IMR-90 (cell line): Measurements from ENCODE around the gene MCF2L. TPM values are rescaled to one million over a fixed set of nuclear protein-coding genes. Genes with fewer than 3 reads are reported as not detected.

Source experiments
- ATAC-seq: fragments of 200-7000 bp; cut with Tn5 transposase; 2 replicates; pipeline ENCODE4 v1.9.1; 2020; ENCODE audit warnings: low read depth, mild to moderate bottlenecking, moderate library complexity
- BruUV-seq: library from RNA; stranded (reverse); fragments of 400-500 nt; replicated peaks from 2 replicates; lab custom pipeline; 2021; lab: Mats Ljungman, UMichigan
- CTCF ChIA-PET: fragments of 300-600 bp; formaldehyde crosslinking; extraction: SDS; loops from one replicate; lab custom pipeline; 2021; ENCODE audit warnings: antibody characterized with exemption; lab: Yijun Ruan, JAX
- POLR2A ChIA-PET: fragments of 300-600 bp; sonication (Branson Sonifier 250); formaldehyde crosslinking; loops from one replicate; lab custom pipeline; 2022; ENCODE audit warnings: antibody characterized with exemption; ENCODE audit not compliant: unreplicated experiment; lab: Charles Lee
- DNase-seq: peaks from one replicate; pipeline ENCODE4 v3.0.0; 2013
- H2AFZ ChIP-seq: replicated peaks from 2 replicates; pipeline ENCODE3; 2013; ENCODE audit warnings: low read length, mild to moderate bottlenecking; ENCODE audit not compliant: poor library complexity
- H2AK5ac ChIP-seq: 2 replicates; pipeline ENCODE4 v1.6.1; 2013; ENCODE audit warnings: low read depth, low read length, inconsistent platforms
- H2AK9ac ChIP-seq: replicated peaks from 2 replicates; pipeline ENCODE3; 2013; ENCODE audit warnings: mild to moderate bottlenecking, low read depth, low read length, moderate library complexity; ENCODE audit not compliant: poor library complexity
- H2BK120ac ChIP-seq: 2 replicates; pipeline ENCODE4 v1.6.1; 2013; ENCODE audit warnings: low read depth, low read length, inconsistent platforms
- H2BK15ac ChIP-seq: 3 replicates; pipeline ENCODE4 v1.6.1; 2013; ENCODE audit warnings: low read depth, low read length, inconsistent platforms
- H2BK20ac ChIP-seq: 2 replicates; pipeline ENCODE4 v1.6.1; 2013; ENCODE audit warnings: low read depth, mild to moderate bottlenecking, inconsistent platforms, low read length, moderate library complexity
- H2BK5ac ChIP-seq: 2 replicates; pipeline ENCODE4 v1.6.1; 2013; ENCODE audit warnings: mild to moderate bottlenecking, low read depth, low read length, inconsistent platforms; ENCODE audit not compliant: poor library complexity, severe bottlenecking
- H3K14ac ChIP-seq: replicated peaks from 2 replicates; pipeline ENCODE4 v1.6.1; 2013; ENCODE audit warnings: low read depth, low read length, inconsistent platforms
- H3K18ac ChIP-seq: 2 replicates; pipeline ENCODE4 v1.6.1; 2013; ENCODE audit warnings: low read depth, low read length, control low read depth
- H3K23ac ChIP-seq: 2 replicates; pipeline ENCODE4 v1.6.1; 2013; ENCODE audit warnings: low read depth, low read length, inconsistent platforms
- H3K27ac ChIP-seq: 2 replicates; pipeline ENCODE4 v1.5.1; 2013; ENCODE audit warnings: mild to moderate bottlenecking, control low read depth, low read length; ENCODE audit not compliant: insufficient read depth
- H3K27me3 ChIP-seq: 2 replicates; pipeline ENCODE4 v1.6.1; 2013; ENCODE audit warnings: low read length; ENCODE audit not compliant: control insufficient read depth, insufficient read depth
- H3K36me3 ChIP-seq: 2 replicates; pipeline ENCODE4 v1.6.1; 2013; ENCODE audit warnings: low read length, mixed read lengths; ENCODE audit not compliant: control insufficient read depth, insufficient read depth
- H3K4ac ChIP-seq: 2 replicates; pipeline ENCODE4 v1.6.1; 2013; ENCODE audit warnings: low read depth, low read length, inconsistent platforms
- H3K4me1 ChIP-seq: 2 replicates; pipeline ENCODE4 v1.6.1; 2013; ENCODE audit warnings: low read length, mixed read lengths; ENCODE audit not compliant: control insufficient read depth, insufficient read depth
- H3K4me2 ChIP-seq: 2 replicates; pipeline ENCODE4 v1.6.1; 2013; ENCODE audit warnings: low read depth, mild to moderate bottlenecking, control low read depth, low read length, moderate library complexity
- H3K4me3 ChIP-seq: 2 replicates; pipeline ENCODE4 v1.5.1; 2013; ENCODE audit warnings: low read depth, mild to moderate bottlenecking, control low read depth, low read length, moderate library complexity; ENCODE audit not compliant: insufficient read depth
- H3K56ac ChIP-seq: 2 replicates; pipeline ENCODE4 v1.6.1; 2013; ENCODE audit warnings: low read length, inconsistent platforms; ENCODE audit not compliant: insufficient read depth; ENCODE audit errors: extremely low read depth
- H3K79me1 ChIP-seq, 2 experiments: 2 replicates each; pipeline ENCODE4 v1.6.1; 2013; ENCODE audit warnings: low read length in 2 of 2, inconsistent platforms in 1 of 2, low read depth in 1 of 2
- H3K9ac ChIP-seq: 2 replicates; pipeline ENCODE4 v1.6.1; 2013; ENCODE audit warnings: low read depth, low read length, control low read depth
- H3K9me1 ChIP-seq: 2 replicates; pipeline ENCODE4 v1.6.1; 2013; ENCODE audit warnings: low read length, inconsistent platforms; ENCODE audit not compliant: insufficient read depth
- H3K9me3 ChIP-seq: 2 replicates; pipeline ENCODE4 v1.6.1; 2013; ENCODE audit warnings: low read length; ENCODE audit not compliant: control insufficient read depth, insufficient read depth
- H4K20me1 ChIP-seq: 2 replicates; pipeline ENCODE4 v1.6.1; 2013; ENCODE audit warnings: low read length, inconsistent platforms; ENCODE audit not compliant: insufficient read depth
- H4K5ac ChIP-seq: 2 replicates; pipeline ENCODE4 v1.6.1; 2013; ENCODE audit warnings: mild to moderate bottlenecking, low read depth, low read length, control low read depth
- H4K8ac ChIP-seq, 2 experiments: 2 replicates each; pipeline ENCODE4 v1.6.1; 2013; ENCODE audit warnings: low read depth in 2 of 2, low read length in 2 of 2, control low read depth in 1 of 2, inconsistent platforms in 1 of 2
- H4K91ac ChIP-seq: 2 replicates; pipeline ENCODE4 v1.6.1; 2013; ENCODE audit warnings: low read depth, low read length, inconsistent platforms; ENCODE audit not compliant: insufficient read depth
- BHLHE40 ChIP-seq: fragments of 150-350 bp; IDR thresholded peaks from 2 replicates; pipeline ENCODE4 v1.6.1; 2016; ENCODE audit warnings: mild to moderate bottlenecking, low read depth, low read length
- CEBPB ChIP-seq: IDR thresholded peaks from 2 replicates; pipeline ENCODE4 v1.6.1; 2012; ENCODE audit warnings: low read depth, low read length, improper control_type of control experiment
- CHD1 ChIP-seq: IDR thresholded peaks from 2 replicates; pipeline ENCODE4 v1.6.1; 2012; ENCODE audit warnings: low read depth, low read length, improper control_type of control experiment
- CTCF ChIP-seq: conservative IDR thresholded peaks from 2 replicates; pipeline ENCODE4 v1.5.1; 2012; ENCODE audit warnings: mild to moderate bottlenecking, low read depth, low read length, improper control_type of control experiment
- FOS ChIP-seq: fragments of 150-350 bp; IDR thresholded peaks from 2 replicates; pipeline ENCODE4 v1.6.1; 2016; ENCODE audit warnings: low read depth, low read length
- MAFK ChIP-seq: IDR thresholded peaks from 2 replicates; pipeline ENCODE4 v1.6.1; 2012; ENCODE audit warnings: low read depth, low read length, improper control_type of control experiment
- MAZ ChIP-seq: IDR thresholded peaks from 2 replicates; pipeline ENCODE4 v1.6.1; 2012; ENCODE audit warnings: low read depth, mild to moderate bottlenecking, low read length, improper control_type of control experiment, moderate library complexity, borderline replicate concordance
- MXI1 ChIP-seq: IDR thresholded peaks from 2 replicates; pipeline ENCODE4 v1.6.1; 2012; ENCODE audit warnings: low read depth, mild to moderate bottlenecking, low read length, moderate library complexity, borderline replicate concordance
- NFE2L2 ChIP-seq: fragments of 150-350 bp; IDR thresholded peaks from 2 replicates; pipeline ENCODE4 v1.6.1; 2016; ENCODE audit warnings: low read depth, mild to moderate bottlenecking, low read length
- POLR2A ChIP-seq: IDR thresholded peaks from 2 replicates; pipeline ENCODE4 v1.6.1; 2012; ENCODE audit warnings: mild to moderate bottlenecking, low read depth, low read length
- RCOR1 ChIP-seq: IDR thresholded peaks from 2 replicates; pipeline ENCODE4 v1.6.1; 2012; ENCODE audit warnings: mild to moderate bottlenecking, low read length, improper control_type of control experiment; ENCODE audit not compliant: insufficient replicate concordance
- RFX5 ChIP-seq: IDR thresholded peaks from 2 replicates; pipeline ENCODE4 v1.8.0; 2012; ENCODE audit warnings: low read depth, mild to moderate bottlenecking, low read length, moderate library complexity
- SMC3 ChIP-seq: fragments of 150-350 bp; IDR thresholded peaks from 2 replicates; pipeline ENCODE4 v1.6.1; 2016; ENCODE audit warnings: low read depth, mild to moderate bottlenecking, antibody characterized with exemption, low read length, moderate library complexity
- USF2 ChIP-seq: fragments of 150-350 bp; IDR thresholded peaks from 2 replicates; pipeline ENCODE4 v1.6.1; 2017; ENCODE audit warnings: mild to moderate bottlenecking, antibody characterized with exemption, low read length, low read depth
- whole genome bisulfite sequencing, 2 experiments: methylation state at CpG; one replicate each; pipeline versions ENCODE4 v1.1.5 to v1.1.7; 2013; ENCODE audit warnings: missing lambda C conversion rate in 2 of 2; ENCODE audit not compliant: insufficient read length in 1 of 2; ENCODE audit errors: extremely low coverage in 2 of 2; 5-methylcytosine and 5-hydroxymethylcytosine counted together
- dilution Hi-C: fragments of 300-500 bp; cut with HindIII; formaldehyde crosslinking; loops from one replicate; pipeline ENCODE4 v1.14.3; 2018; ENCODE audit warnings: low sequenced_read_pairs; ENCODE audit not compliant: unreplicated experiment
- in situ Hi-C: fragments of 300-500 bp; cut with MboI; formaldehyde crosslinking; loops from 3 replicates; pipeline ENCODE4 v1.14.3; 2019; ENCODE audit warnings: low sequenced_read_pairs, inconsistent platforms, mixed read lengths
- intact Hi-C: fragments of 100-400 bp; cut with micrococcal nuclease; formaldehyde crosslinking; loops from 2 replicates; pipeline ENCODE4 v1.10.0; 2022
- polyA plus RNA-seq, 3 experiments: library from polyadenylated mRNA; depleted of rRNA; stranded (reverse); fragments of >200 nt; gene quantifications; 2 replicates each; pipeline ENCODE4 v1.2.3, GENCODE V29; 2012; ENCODE audit warnings: low replicate concordance in 1 of 3
- total RNA-seq: library from RNA; depleted of rRNA; stranded (reverse); fragments of >200 nt; gene quantifications from 2 replicates; pipeline ENCODE4 v1.2.3, GENCODE V29; 2012
- TF ChIP-seq, protein P1 (sequence below): fragments of 150-350 bp; IDR thresholded peaks from 2 replicates; pipeline ENCODE4 v1.6.1; 2016; ENCODE audit warnings: low read depth, mild to moderate bottlenecking, low read length, moderate library complexity, borderline replicate concordance

The MCF2L gene
- total and polyA plus RNA-seq, 2 of the 4 experiments (the other 2 are of a cell fraction): 0.18 TPM; not detected in 1

- H3K9me3 ChIP-seq: no peaks in the 10 kb centered on the region; the same call in 1 of the 2 replicates
- peaks cover 3% of the 10 kb centered on the region for H3K27me3 ChIP-seq
- H3K4me2 ChIP-seq: no peak overlapping the region
- BruUV-seq: no TSS peak
- no peak overlapping the region for H2AK5ac ChIP-seq
- POLR2A ChIA-PET: no interaction called here
- H3K4me1 ChIP-seq: peaks cover 6% of the 10 kb centered on the region; the same call in 1 of the 2 replicates
- H2AFZ ChIP-seq: no peak overlapping the region
- H3K79me1 ChIP-seq: no peaks in the 10 kb centered on the region
- no peak overlapping the region for H2BK20ac ChIP-seq
- ATAC-seq (no peak), DNase-seq (no peak)
- peaks cover 11% of the 10 kb centered on the region; the same call in 1 of the 2 replicates for H3K9me1 ChIP-seq
- no peak overlapping the region for H3K14ac ChIP-seq
- H3K4ac ChIP-seq: no peak overlapping the region
- H3K23ac ChIP-seq: no peak overlapping the region
- no peak overlapping the region for H4K8ac ChIP-seq
- H3K27ac ChIP-seq: no peak overlapping the region
- H3K56ac ChIP-seq: no peak overlapping the region
- no peak overlapping the region for H3K4me3 ChIP-seq
- no peak overlapping the region for H2AK9ac ChIP-seq
- no peak overlapping the region for H4K5ac ChIP-seq
- H4K20me1 ChIP-seq: no peaks in the 10 kb centered on the region
- no peak overlapping the region for H3K9ac ChIP-seq
- intact Hi-C loops: no loop called here
- WGBS, 2 experiments: 89% methylated on average over 39 of the region's 42 CpGs; no CpG with 5 or more reads in 1 of the 2 experiments
- no peaks in the 10 kb centered on the region for H3K36me3 ChIP-seq
- H2BK5ac ChIP-seq: no peak overlapping the region
- in situ Hi-C loops: no loop called here
- dilution Hi-C loops: no loop called here
- TF ChIP-seq, protein P1, sequence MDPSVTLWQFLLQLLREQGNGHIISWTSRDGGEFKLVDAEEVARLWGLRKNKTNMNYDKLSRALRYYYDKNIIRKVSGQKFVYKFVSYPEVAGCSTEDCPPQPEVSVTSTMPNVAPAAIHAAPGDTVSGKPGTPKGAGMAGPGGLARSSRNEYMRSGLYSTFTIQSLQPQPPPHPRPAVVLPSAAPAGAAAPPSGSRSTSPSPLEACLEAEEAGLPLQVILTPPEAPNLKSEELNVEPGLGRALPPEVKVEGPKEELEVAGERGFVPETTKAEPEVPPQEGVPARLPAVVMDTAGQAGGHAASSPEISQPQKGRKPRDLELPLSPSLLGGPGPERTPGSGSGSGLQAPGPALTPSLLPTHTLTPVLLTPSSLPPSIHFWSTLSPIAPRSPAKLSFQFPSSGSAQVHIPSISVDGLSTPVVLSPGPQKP: no peak
- TF ChIP-seq MAZ: no peak
- TF ChIP-seq RFX5: no peak
- TF ChIP-seq CTCF: no peak
- TF ChIP-seq FOS: no peak
- no peak for TF ChIP-seq MXI1
- TF ChIP-seq RCOR1: no peak
- no peak for TF ChIP-seq USF2
- TF ChIP-seq BHLHE40: no peak
- no peak for TF ChIP-seq SMC3
- no peak for TF ChIP-seq CHD1
- no peak for TF ChIP-seq NFE2L2
- no peak for TF ChIP-seq CEBPB
- no peak for TF ChIP-seq MAFK
- TF ChIP-seq POLR2A: no peak
- no peak overlapping the region for H2BK120ac ChIP-seq
- H4K91ac ChIP-seq: no peak overlapping the region
- CTCF ChIA-PET: no interaction called here
- H3K18ac ChIP-seq: no peak overlapping the region
- no peak overlapping the region for H2BK15ac ChIP-seq
Observed at GRCh38 chr13:113118261-113119021, 149.4 kb downstream of the MCF2L start.
